HCT116 (cell line): ENCODE data around the gene CDH4.
"Not testable (repeated sequence)": the region's sequence is repeated elsewhere in the genome, so short reads cannot be mapped to it uniquely, and the experiment has no call there.

Source experiments
- CEBPB ChIP-seq: IDR thresholded peaks from 2 replicates; pipeline ENCODE4 v1.6.1; 2012; ENCODE audit warnings: low read depth
- CTCF ChIP-seq, 3 experiments: fragments of 200-600 bp in 1 of 3; sonication (generic) in 1 of 3; IDR thresholded peaks in 2 of 3; conservative IDR thresholded peaks in 1 of 3; 2 replicates each; pipeline ENCODE4 v1.5.1; 2012 to 2017; ENCODE audit warnings: low read depth in 2 of 3, low read length in 2 of 3, antibody characterized with exemption in 1 of 3, borderline replicate concordance in 1 of 3, control low read depth in 1 of 3, mild to moderate bottlenecking in 1 of 3, mixed read lengths in 1 of 3, mixed run types in 1 of 3, moderate library complexity in 1 of 3; ENCODE audit not compliant: insufficient read depth in 1 of 3
- EZH2 ChIP-seq: fragments of 200-600 bp; sonication (generic); IDR thresholded peaks from 2 replicates; pipeline ENCODE4 v1.6.1; 2017; ENCODE audit warnings: antibody characterized with exemption, mixed run types
- EZH2phosphoT487 ChIP-seq: fragments of 200-600 bp; IDR thresholded peaks from 2 replicates; pipeline ENCODE4 v1.6.1; 2018; ENCODE audit warnings: antibody characterized with exemption, borderline replicate concordance
- POLR2A ChIP-seq: IDR thresholded peaks from 2 replicates; pipeline ENCODE4 v1.7.0; 2011; ENCODE audit warnings: borderline replicate concordance; ENCODE audit not compliant: insufficient read depth, insufficient read length; ENCODE audit errors: extremely low read depth
- POLR2AphosphoS5 ChIP-seq: IDR thresholded peaks from 2 replicates; pipeline ENCODE4 v1.6.1; 2011; ENCODE audit warnings: mild to moderate bottlenecking, low read depth, low read length, moderate library complexity
- SIN3A ChIP-seq: IDR thresholded peaks from 2 replicates; pipeline ENCODE4 v1.6.1; 2012; ENCODE audit warnings: low read depth
- TCF7L2 ChIP-seq: IDR thresholded peaks from 2 replicates; pipeline ENCODE4 v1.7.0; 2011; ENCODE audit warnings: borderline replicate concordance, inconsistent platforms; ENCODE audit not compliant: insufficient read depth, insufficient read length; ENCODE audit errors: extremely low read depth
- ZFX ChIP-seq: fragments of 450-650 bp; IDR thresholded peaks from 2 replicates; pipeline ENCODE4 v1.6.1; 2017
- ZNF274 ChIP-seq: fragments of 200-500 bp; sonication (Bioruptor generic); IDR thresholded peaks from 2 replicates; pipeline ENCODE4 v1.6.1; 2014; ENCODE audit warnings: mild to moderate bottlenecking, low read depth, low read length, inconsistent platforms
- TF ChIP-seq, protein P1 (sequence below): IDR thresholded peaks from 2 replicates; pipeline ENCODE4 v1.6.1; 2012

DNA sequence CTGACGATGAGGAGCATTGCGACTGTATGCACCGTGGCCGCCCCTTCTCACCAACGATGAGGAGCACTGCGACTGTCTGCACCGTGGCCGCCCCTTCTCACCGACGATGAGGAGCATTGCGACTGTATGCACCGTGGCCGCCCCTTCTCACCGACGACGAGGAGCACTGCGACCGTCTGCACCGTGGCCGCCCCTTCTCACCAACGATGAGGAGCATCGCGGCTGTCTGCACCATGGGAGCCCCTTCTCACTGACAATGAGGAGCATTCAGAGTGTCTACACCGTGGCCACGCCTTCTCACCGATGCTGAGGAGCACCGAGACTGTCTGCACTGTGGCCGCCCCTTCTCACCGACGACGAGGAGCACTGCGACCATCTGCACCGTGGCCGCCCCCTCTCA lies 692.9 kb downstream of the CDH4 start:
- TF ChIP-seq, protein P1, sequence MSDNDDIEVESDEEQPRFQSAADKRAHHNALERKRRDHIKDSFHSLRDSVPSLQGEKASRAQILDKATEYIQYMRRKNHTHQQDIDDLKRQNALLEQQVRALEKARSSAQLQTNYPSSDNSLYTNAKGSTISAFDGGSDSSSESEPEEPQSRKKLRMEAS = not testable (repeated sequence)
- TF ChIP-seq POLR2A; CTCF (IDR thresholded peaks at IDR 0.05 in 2 of 3, conservative IDR thresholded peaks at IDR 0.05 in 1 of 3; ENCODE audit: borderline replicate concordance in 1 of 3, insufficient read depth in 1 of 3, low read depth in 2 of 3, low read length in 2 of 3); EZH2; TCF7L2; EZH2phosphoT487; SIN3A; CEBPB; POLR2AphosphoS5; ZFX; ZNF274: not testable (repeated sequence)
